Left renal cortex interstitium (tissue), 4 donors: Measurements from ENCODE around the gene UGT1A8. TPM values are rescaled to one million over a fixed set of nuclear protein-coding genes. Genes with fewer than 3 reads are reported as not detected.
"Not testable (repeated sequence)": the region's sequence is repeated elsewhere in the genome, so short reads cannot be mapped to it uniquely, and the experiment has no call there.

ENCODE experiments used
- DNase-seq, 4 donors: peaks; one replicate each; pipeline ENCODE4 v3.0.0-alpha.2; 2013; ENCODE audit warnings: low read depth in 4 of 4, low spot score in 2 of 4, missing footprints in 1 of 4
- polyA plus RNA-seq, 4 donors: library from polyadenylated mRNA; unstranded; fragments of 120-200 nt; gene quantifications; one replicate each; pipeline ENCODE4 v1.2.1, GENCODE V29; 2013; ENCODE audit not compliant: insufficient read length in 4 of 4

Gene UGT1A8
- polyA plus RNA-seq, 4 donors, result 0.06 TPM; not detected in 3

DNA sequence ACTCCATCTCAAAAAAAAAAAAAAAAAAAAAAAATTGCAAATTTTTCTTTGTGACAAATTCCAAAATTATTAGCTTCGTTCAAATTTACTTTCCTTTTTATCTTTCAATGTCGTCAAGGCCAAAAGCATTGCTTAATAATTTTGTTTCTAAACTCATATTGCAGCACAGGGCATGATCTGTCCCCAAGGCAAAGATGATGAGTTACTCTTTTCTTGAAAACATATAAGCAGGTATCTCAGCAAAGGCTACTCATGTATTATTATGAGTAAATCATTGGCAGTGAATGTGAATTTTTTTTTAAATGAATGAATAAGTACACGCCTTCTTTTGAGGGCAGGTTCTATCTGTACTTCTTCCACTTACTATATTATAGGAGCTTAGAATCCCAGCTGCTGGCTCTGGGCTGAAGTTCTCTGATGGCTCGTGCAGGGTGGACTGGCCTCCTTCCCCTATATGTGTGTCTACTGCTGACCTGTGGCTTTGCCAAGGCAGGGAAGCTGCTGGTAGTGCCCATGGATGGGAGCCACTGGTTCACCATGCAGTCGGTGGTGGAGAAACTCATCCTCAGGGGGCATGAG lies 64.2 kb downstream of the UGT1A8 start, which contains the start of gene UGT1A7:
Gene UGT1A7, plus strand, starts transcription at position 381 of the 579 bp plus-strand sequence. Its CDS starts 37 bp downstream, at position 418.
- no peak for DNase-seq

DNA sequence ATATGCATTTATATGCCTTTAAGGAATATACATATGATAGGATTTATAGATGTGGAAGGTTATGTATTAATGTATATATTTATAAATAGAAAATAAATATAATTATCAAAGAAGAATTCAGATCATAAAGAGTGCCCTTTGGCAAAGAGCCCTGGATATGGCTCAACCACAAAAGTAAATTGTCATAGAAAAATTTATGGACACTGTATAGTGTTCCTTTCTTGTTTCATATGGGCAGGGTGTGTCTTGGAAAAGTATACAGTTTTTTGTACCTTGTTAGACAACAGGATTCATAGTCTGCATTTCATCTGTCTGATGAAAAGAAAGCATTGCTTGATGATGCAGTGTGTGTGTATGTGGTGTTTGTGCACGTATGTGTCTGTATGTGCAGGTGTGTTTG lies 67.2 kb downstream of the UGT1A8 start:
- DNase-seq, result no peak

DNA sequence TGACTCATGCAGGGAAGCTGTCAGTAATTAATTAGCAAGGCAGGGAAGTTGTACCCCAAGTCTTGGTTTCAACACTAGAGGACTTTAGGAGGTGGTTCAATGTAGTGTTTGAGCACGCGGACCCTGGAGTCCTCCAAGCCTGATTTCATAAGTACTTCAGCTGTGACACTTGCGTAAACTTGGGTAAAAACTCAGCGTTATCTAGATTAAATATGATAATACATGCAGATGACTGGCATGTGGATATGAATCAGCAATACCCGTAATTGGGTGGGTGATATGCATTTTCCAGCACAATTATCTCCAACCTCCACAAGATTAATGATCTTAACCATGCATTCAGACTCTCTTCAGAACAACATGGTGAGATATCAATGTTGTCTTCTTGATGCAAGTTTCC lies 69.5 kb downstream of the UGT1A8 start:
- no peak for DNase-seq

DNA sequence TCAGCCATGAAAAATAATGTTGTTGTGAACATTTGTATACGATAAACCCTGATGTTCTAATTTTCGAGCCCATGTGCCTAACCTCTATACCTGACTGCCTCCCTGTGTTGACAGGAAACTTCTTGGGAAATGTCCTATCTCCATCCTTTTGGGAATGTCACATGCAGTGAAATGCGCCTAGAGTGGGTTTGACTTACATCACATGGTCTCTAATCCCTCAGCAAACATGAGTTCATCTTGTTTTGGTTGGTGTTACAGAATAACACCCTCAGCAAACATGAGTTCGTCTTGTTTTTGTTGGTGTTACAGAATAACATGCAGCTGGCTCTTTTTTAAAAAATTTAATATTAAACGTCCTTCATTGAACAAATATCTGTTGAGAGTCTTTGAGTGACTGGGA lies 70.9 kb downstream of the UGT1A8 start:
- no peak for DNase-seq

DNA sequence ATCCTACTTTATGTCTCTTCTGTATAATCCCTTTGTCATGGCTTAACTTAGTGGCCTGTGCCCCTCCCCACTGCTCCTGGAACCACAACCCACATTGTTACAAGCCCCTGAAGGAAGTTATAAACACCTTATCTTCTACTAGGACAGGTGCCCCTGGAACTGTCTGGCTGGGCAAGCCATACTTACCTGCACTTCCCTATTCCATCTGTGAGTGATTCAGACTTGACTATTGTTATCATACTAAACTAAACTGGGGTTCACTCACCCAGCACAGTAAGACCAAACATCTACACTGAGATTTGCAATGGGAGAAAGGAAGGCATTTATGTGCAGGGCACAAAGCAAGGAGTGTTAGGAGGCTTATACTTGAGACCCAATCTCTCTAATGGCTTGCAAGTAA lies 71.6 kb downstream of the UGT1A8 start:
- DNase-seq, result no peak

DNA sequence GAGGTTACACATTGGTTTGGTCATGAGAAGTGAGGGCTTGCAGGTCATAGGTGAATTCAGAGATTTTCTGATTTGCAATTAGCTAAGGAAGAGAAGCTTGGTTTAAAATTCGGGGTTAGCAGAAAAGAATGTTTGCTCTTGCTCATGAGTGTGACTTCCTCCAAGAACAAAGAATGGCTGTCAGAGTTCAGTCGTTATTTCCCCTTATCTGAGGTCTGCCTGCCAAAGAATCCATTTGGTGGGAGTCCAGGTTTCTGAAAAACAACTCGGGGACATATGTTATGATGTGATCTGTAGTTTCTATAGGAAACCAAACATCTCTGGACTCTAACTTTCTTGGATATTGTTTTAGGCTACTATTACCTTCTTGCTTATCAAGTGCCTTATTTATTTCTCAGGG lies 72.1 kb downstream of the UGT1A8 start:
- DNase-seq, result no peak

DNA sequence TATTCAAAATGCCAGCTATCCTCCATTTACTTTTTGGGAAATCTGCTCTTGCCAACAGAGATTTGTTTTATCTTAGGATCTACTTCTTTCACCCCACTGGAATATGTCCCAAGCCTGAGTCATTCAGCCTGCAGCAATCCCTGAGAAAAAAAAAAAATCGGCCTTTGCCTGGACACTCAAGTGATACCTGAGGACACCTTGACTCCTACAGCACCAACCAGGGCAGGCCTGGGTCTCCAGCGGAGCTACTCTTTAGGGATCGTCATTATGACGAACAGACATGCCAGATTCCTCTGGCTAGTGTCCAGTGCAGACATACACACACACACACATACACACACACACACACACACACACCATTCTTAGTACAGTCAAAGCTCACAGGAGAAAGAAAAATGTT lies 73.0 kb downstream of the UGT1A8 start:
- no peak for DNase-seq

DNA sequence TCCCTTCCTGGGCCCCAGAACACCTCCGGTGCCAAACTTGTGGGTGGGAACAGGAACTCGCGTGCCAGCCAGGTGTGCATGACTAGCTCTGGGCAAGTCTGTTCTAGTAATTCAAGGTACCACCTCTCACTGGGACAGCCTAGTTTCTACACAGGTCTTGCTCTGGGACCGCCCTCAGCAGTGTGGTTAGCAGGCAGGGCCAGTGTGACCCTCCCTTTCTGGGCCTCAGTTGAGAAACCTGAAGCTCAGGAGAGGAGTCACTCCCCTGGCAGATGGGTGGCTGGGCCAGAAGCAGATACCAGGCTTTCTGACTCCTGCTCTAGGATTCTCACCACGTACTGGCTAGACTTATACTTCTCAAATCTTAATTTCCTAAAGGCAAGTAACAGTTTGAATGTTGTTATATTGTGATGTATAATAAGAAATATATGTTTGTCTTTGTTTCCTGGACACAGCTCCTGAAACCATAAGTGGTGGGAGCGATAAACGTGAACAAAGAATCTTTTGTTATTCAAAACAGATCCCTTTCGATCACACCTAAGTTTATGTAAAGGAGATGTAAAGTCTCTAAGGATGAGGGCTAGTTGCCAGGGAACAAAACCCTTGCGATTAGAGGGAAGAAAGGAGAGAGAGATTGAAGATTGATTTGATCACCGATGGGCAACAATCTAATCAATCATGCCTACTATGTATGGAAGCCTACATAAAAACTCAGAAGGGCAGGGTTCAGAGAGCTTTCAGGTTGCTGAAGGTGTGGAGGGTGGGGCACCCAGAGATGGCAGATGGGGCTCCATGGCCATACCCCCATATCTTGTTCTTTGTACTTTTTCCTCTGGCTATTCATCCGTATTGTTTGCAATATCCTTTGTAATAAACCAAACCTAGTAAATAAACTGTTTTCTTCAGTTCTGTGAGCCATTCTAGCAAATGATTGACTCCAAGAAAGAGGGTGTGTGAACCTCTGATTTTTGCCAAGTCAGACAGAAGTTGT lies 74.3 kb downstream of the UGT1A8 start:
- DNase-seq, result no peak

DNA sequence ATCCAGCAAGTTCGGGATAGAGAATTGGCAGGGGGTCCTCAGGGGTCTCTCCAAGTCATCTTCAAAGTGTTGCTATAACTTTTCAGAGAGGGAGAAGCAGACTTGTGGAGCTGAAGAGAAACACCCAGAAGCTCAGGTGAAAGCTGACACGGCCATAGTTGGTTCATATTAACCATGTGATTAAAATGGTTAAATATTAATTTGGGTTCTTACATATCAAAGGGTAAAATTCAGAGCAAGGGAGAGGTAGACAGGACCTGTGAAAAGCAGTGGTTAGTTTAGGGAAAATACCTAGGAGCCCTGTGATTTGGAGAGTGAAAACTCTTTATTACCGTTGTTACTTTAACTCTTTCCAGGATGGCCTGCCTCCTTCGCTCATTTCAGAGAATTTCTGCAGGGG lies 75.2 kb downstream of the UGT1A8 start, which contains the start of gene UGT1A6:
Gene UGT1A6, plus strand, starts transcription at position 243 of the 400 bp plus-strand sequence. Its CDS starts 115 bp downstream, at position 358.
- DNase-seq, result no peak

DNA sequence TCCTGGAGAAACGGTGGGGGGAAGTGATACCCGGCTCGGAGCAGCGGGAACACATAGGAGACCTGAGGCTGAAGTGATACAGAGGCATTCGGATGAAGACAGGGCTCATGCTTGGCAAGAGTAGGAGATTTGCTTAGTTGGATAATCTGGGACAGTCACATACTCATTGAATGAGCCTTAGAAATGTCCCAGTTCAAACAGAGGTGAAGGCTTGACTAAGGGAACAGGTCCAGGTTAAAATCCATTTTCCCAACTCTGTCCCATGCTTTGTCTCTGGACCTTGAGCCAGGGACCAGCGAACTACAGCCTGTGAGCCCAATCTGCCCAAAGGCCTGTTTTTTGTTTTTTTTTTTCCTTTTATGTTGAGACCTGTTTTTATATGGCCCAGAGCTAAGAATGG lies 76.5 kb downstream of the UGT1A8 start:
- DNase-seq, result no peak

DNA sequence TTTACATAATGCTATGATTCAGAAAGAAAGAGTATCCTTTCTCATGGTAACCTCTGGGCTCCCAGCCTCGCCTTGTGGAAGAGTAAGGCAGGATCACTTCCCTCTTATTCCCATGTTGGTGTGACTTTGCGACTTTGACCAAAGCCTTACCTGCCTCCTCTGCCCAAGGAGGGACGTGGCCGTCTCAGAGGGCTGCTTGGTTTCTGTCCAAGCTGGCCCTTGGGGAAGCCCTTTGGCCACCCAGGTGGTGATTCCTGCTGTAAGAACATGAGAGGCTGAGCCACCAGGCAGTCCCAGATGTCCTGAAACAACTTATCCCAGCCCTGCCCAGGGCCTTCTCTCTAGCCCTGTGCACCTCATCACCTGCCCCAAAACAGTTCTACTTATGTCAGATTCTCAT lies 81.3 kb downstream of the UGT1A8 start:
- no peak for DNase-seq

DNA sequence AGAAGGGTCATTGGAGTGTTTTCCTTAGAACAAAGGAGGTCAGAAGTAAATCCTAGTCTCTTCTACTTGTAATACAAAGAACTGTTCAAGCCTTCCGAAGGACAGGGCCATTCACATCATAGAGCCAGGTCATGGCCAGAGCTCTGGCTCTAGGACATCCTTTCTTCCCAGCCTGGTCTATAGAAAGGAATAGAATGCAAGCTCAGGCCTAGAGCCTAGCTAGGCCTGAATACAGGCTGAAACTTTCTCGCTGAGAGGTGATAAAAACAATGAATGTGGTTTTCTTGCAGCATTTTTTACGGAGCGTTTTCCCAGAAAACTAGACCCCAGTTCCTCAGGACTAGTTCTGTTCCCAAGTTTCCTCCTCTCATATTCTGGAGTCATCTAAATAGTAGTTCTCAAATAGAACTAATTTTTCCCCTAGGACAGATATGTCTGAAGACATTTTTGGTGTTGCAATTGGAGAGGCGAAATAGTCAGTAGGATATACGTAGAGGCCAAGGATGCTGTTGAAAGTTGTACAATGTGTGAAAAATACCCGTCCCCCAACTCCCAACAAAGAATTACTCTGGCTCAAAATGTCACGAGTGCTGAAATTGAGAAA lies 82.1 kb downstream of the UGT1A8 start:
- no peak for DNase-seq

DNA sequence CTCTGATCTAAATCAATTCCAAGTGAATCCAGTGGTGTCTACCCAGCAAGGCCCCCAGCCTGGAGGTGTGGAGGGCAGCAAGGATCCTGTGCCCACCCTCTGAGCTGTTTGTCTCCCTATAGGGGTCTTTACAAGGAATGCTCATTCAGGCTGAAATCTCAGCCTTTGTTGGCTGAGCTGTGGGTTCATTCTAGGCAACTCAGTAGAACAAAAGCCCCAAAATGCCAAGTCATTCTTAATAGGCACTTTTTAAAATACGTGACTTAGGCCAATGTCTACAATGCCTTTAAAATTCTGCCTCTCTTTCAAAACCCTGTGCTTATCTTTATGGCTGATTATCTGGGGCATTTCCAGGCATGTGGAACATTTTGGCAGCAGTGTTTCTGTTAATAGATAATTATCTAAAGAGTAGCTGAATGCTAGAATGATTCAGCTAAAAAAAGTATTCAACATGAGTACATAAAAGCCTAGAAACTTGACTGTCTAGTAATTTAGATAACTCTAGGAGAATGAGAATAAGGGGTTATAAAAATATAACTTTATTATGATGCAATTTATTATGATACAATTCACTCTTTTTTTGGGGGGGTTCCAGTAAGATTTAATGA lies 82.7 kb downstream of the UGT1A8 start:
- DNase-seq, result peak in 2 of 4 donors; percentile 10 to 21

DNA sequence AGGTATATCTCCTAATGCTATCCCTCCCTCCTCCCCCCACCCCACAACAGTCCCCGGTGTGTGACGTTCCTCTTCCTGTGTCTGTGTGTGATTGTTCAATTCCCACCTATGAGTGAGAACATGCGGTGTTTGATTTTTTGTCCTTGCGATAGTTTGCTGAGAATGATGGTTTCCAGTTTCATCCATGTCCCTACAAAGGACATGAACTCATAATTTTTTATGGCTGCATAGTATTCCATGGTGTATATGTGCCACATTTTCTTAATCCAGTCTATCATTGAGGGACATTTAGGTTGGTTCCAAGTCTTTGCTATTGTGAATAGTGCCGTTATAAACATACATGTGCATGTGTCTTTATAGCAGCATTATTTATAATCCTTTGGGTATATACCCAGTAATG lies 83.4 kb downstream of the UGT1A8 start:
- DNase-seq, result not testable (repeated sequence)

DNA sequence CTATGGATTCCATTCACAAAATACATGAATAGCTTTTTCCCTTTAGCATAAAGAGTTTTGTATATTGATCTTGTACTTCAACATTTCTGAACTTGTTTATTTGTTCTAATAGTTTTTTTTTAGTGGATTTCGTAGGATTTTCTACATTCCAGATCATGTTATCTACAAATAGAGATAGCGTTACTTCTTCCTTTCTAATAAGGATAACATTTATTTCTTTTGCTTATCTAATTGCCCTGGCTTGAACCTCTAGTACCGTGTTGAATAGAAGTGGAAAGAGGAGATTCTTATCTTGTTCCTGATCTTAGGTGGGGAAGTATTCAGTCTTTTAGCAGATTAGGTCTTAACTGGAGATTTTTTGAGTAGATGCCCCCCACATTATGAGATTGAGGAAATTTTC lies 84.8 kb downstream of the UGT1A8 start:
- DNase-seq, result no peak

DNA sequence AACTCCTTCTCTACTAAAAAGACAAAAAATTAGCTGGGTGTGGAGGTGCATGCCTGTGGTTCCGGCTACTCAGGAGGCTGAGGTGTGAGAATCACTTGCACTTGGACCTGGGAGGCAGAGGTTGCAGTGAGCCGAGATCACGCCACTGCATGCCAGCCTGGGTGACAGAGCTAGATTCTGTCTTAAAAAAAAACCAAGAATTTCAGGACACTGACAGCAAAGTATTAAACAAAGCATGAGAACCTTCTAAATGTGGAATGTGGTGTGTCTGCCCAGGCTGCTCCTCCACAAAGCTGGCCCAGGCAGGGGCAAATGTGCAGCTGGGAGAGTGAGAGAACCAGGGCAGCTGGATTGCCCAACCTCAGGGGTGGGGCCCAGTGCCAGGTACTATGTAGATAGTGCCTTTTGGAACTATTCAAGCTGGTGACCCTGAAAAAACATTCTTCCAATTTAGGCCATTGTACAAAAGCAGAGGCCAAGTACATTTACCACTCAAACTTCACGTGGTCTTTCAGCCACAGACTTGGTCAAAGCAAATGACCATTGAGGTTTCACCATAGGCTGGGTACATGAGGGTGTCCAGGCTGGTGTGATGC lies 88.6 kb downstream of the UGT1A8 start:
- no peak for DNase-seq

DNA sequence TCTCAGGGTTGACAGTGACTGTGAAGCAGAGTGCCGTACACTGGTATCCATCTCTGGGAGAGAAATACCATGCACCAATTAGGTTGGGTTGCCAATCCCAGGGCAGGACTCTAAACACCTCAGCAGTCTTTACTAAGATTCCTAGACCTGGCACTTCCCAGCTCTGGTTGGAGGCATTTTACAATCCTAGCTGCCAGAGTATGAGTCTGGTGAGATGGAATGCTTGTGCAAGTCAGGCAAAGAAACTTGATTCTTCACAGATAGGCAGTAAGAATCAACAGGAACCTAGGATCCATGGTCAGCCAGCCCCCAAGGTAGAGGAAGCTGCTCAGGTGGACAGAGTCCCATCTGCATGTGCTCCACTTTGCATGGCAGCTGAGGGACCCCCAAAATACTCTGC lies 89.3 kb downstream of the UGT1A8 start:
- DNase-seq, result no peak

DNA sequence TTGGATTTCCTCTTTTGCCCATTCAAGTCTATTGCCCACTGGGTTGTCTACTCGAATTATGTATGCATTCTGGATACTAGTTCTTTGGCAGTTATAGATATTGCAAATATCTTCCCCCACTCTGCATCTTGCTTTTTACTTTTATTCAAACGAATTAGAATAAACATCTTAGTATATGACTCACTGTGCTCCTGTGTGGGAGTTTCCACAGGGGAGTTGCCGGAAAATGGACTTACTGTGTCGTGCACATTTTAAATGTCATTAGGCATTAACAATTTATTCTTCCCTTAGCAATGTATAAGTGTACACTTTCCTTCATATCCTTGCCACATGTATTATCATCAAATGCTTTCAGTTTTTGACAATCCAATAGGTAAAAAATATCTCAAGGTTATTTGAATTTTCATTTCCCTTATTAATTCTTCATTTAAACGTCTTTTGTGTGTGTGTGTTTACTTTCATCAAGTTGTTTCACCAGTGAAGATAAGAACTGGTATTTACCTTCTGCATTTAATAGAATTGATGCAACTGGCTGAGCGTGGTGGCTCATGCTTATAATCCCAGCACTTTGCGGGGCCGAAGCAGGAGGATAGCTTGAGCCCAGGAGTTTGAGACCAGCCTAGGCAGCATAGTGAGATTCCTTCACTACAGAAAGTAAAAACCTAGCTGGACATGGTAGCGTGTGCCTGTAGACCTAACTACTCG lies 90.7 kb downstream of the UGT1A8 start:
- no peak for DNase-seq

DNA sequence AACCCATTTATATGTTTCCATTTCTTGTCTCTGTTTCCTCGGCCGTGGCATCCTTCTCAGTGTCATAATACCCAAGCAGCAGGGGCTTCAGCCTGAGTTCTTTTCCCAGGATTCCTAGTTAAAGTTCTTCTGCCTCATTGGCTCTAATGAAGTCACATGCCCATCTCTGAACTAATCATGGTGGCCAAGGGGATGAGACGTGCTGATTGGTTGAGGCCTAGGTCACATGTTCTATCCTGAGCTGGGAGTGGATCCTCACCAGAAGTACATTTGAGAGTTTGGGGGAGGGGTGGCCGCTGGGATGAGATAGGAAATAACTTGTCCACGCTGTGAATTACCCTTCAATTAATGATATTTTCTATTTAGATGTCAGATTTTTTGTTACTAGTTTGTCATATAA lies 91.5 kb downstream of the UGT1A8 start:
- DNase-seq, result no peak
